Cerebellar nuclear complex (tissue), 1 donor: Measurements from ENCODE around the gene IFI27L2.

ENCODE experiments used
- DNase-seq, 2 experiments: peaks; one replicate each; lab custom pipeline; 2025; lab: John Stamatoyannopoulos, UW

The IFI27L2 gene

DNA sequence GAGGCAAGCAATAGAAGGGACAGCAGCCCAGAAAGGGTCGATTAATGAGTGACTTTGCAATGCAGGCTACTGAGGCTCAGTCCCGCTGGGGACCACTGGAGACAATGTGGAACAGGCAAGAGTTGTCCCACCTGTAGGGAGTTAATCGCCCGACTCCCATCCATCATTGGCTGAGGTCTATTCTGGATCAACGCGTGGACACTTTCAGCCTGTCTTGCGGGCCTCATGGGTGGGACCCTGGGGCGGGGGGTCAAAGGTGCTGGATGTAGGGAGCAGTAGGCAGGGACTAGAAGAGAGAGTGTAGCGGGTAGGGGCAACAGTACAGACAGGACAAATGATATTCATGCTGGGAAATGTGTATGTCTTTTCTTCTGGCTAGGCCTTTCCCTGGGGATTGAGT is 6.1 kb downstream of the IFI27L2 start:
- DNase-seq = no peak

DNA sequence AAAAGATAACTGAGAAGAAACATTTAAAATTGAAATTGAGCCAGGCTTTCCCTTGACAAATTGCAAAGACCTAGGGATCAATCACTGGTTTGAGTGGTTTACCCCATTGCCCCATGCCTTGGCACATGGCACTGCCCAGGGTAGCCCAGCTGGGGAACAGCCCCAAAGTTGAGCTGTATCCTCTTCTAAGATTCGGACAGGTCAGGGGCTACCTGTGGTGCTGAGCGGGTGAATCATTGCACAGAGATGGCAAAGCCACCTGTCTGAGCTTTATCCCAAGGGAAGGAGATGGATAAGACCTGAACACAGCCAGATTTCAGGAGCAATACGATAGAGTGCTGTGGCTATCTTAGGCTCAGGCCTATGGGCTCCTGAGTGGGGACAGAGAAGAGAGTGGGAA is 7.0 kb downstream of the IFI27L2 start:
- DNase-seq = no peak

DNA sequence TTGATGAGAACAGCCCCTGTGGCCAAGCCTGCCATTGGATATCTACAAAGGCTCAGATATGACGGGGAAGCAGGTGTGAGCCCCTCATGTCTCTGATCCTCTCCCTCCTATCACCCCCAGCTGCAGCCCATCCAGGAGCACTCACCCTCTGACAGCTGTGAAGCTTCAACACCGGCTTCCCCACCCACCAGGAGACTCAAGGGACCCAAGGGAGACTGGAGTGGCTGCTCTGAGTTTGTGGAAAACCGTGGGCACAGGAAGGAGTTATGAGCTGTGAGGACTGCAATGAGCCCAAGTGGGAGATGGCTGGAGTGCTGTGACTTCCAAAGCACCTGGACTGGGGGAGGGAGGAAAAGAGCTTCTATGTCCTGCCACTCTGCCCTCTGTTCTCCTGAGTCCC is 7.9 kb downstream of the IFI27L2 start:
- DNase-seq = no peak

DNA sequence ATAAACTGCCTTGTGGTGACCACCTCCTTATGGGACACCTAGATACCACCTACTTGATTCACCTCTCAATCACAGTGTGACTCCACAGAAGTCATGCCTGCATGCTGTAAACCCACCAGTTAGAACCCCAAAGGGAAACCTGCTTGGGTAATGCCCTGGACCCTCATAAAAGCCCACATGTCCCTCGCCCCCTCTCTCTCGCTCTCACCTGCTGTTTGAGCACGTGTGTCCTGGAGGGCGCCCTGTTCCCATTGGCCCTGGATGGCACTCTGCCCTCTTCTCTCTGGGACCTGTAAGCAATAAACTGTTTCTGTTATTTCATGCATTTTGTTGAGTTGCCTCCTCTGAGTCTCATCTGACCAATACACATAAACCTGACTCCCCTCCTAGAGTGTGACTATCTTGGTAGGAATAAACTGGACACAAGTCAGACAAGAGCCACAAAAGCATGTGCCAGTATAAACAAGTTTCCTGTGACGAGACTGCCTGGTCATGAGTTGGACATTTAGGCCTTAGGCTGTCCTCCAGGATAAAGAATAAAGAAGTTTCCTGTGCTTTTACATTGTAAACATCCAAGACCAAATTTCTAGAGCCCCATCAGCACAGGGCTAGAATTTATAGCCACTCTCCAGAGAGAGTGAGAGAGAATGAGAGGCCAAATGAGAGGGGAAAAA is 8.6 kb downstream of the IFI27L2 start:
- no peak for DNase-seq

DNA sequence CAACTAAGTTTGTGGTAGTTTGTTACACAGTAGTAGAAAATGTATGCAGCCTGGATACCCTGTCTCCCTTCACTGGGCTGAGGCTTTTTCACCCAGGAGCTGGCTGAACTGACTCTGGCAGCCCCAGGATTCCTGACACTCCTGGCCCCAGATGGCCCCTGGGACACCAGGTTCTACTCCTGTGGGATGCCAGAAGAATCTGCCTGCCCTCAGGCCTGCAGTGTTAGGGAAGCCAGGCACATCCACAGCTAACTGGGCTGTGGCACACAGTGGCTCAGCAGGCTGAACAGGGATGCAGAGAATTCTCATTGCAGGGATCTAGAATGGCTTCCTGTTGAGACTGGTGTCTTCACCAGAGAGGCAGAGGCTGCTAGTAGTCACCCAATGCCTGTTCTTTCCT is 10.3 kb downstream of the IFI27L2 start:
- DNase-seq = no peak

DNA sequence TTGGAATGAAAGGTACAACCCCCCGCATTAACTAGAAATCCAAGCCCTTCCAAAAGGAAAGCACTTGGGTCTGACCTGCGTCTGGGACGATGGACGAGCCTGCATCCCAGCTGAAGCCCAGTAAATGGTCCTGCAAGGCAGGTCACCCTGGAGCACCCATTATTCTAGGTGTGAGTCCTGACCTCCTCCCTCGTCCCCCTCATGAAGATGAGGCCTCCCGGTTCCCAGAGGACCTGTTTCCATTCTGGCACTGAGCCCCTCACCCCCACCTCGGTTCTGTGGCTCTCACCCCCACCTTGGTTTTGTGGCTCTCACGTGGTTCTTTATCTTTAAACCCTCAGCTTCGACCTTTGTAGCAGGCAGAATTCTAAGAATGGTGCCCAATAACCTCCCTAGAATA is 11.5 kb downstream of the IFI27L2 start:
- no peak for DNase-seq

DNA sequence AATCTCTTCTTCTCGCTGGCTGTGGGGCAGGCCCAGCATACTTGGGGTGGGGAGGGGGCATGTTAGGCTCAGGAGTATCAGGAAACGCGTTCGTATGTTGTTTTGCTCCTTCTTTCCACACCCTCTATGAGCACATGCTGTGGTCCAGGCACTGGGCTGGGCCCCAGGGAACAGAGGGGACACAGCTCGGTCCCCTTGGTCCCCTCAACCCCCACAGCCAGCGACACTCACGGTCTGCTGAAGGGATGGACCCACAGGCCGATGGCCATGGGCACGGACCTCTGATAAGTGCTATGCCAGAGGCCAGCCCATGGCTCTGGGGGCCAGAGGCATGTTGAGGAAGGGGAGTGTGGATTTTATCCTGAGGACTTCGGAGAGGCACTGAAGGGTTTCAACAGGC is 12.7 kb downstream of the IFI27L2 start:
- DNase-seq = no peak

DNA sequence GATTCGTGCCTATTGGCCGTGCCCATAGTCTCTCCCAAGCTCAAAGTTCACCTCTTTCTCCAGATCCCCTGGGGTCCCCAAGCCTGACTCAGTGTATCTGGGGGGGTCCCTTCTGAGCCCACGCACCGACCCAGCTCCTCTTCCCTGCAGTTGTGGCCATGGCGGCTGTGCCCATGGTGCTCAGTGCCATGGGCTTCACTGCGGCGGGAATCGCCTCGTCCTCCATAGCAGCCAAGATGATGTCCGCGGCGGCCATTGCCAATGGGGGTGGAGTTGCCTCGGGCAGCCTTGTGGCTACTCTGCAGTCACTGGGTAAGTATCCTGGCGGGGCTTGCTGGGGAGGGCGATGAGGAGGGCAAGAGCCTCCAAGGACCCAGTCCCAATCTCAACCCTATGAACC is 13.8 kb downstream of the IFI27L2 start:
- DNase-seq = no peak

DNA sequence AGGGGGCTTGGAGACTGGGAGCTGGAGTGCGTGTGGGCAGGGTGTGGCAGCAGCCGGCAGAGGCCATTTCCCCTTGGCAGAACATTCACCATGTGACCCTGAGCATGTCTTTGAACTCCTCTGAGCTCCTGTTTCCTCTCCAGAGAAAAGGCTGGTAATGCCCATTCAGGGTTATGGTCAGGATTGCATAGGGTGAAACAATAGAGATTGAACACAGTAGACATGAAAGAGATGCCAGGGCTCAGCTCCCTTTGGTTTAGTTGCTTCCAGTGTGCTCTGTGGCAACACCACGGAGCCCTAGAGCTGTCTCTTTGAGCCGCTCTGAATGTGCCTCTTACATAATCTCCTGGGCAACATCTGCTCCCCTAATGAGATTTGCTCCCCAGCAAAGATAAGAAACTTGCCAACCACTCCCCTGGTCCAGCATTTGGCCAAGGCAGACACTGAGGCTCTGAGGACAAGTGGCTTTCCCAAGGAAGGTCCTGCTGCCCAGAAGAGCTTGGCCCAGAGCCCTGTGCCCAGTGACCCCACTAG is 14.3 kb downstream of the IFI27L2 start:
- DNase-seq = no peak

DNA sequence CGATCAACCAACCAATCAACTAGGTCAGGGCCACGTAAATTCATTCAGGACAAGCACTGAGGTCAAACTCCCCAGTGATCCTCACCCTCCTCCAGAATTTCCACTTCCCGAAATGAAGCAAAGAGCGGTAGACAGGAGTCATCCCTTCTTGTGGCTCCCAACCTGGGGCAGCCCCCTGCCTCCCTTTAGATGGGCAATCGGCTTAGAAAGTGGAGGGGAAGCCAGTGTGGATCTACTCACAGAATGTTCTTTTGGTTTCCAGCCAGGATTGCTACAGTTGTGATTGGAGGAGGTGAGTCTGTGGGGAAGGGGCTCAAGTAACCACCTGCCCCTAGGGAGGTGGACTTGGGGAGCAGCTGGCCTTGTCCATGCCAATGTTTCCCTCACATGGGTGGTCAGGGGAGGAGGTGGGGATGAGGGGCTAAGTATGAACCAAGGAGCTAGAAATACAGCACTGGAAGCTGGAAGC is 14.8 kb downstream of the IFI27L2 start:
- no peak for DNase-seq

DNA sequence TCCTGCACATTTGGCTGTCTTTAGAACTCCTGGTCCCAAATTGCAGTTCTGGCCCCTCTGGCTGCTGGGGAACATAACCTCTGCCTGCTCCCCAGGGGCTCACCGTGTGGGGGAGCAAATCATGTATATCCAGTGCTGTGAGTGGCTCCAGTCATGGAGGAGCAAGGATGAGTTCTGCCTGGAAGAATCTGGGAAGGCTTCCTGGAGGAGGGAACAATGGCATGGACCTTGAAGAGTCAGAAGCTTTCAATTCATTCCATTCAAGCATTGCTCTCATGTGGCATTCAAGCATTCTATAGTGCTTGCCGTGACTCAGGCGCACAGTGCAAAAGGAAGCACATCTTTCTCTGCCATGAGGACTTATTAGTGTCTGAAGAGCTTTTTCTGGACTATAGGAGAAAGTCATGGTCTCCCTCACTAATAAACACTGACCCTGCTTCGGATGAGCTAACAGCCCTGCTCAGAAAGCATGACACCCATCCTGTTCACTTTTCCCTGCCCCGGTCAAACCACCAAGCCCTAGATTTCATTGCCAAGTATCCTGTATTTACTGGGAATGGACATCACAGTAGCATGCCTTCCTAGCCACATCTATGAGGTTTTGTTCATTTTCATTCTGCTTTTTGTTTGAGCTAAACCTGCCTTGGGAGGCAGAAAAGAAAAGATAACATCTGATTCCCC is 15.4 kb downstream of the IFI27L2 start:
- DNase-seq = no peak

DNA sequence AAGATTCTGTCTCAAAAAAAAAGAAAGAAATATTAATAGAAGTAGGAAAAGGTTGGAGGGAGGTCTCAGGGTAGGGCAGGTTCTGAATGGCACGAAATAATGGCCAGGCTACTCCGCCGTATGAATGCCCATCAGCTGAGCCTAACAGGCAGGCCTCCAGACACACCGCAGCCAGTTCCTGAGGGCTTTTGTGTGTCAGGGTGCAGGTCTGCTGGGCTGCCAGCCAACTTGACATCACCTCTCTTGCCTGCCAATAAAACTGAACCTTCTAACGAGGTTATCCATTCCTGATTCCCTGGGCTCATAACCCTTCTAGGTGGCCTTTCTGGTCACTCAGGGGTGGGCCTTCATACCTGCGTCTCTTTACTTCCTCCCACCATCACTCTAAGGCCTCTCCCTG is 15.9 kb downstream of the IFI27L2 start:
- DNase-seq = no peak

DNA sequence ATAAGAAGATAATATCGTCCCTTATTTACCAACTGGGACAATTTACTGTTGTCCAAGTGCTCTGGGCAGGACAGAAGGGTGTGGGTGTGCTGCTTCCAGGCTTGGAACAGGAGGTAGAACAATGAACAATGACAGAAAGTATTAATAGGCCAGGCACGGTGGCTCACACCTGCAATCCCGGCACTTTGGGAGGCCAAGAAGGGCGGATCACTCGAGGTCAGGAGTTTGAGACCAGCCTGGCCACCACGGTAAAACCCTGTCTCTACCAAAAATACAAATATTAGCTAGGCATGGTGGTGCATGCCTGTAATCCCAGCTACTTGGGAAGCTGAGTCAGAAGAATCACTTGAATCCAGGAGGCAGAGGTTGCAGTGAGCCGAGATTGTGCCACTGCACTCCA is 16.3 kb downstream of the IFI27L2 start:
- DNase-seq = no peak

DNA sequence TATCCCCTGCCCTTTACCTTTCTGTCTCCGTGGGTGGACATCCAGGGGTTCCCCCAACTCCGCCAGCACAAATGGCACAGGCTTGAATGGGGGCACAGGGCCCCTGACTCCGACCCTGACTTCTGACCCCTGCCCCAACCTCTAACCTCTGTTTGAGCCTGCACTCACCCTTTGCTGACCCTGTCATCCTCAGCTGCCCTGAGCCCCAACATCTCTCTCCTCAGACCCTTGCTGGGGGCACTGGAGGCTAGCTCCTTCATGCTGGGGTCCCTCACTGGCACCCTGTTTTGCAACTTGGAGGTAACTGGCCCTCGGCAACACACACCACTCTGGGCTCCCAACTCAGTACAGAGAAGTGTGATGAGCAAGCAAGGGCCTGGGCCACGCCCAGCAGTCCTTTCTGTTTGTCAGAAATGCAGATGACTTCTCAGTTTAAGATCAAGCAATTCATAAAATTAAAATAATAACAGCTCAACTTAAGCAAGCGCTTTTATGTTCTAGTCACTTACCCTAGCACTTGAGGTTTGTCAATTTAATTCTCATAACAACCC is 16.8 kb downstream of the IFI27L2 start:
- DNase-seq = no peak

DNA sequence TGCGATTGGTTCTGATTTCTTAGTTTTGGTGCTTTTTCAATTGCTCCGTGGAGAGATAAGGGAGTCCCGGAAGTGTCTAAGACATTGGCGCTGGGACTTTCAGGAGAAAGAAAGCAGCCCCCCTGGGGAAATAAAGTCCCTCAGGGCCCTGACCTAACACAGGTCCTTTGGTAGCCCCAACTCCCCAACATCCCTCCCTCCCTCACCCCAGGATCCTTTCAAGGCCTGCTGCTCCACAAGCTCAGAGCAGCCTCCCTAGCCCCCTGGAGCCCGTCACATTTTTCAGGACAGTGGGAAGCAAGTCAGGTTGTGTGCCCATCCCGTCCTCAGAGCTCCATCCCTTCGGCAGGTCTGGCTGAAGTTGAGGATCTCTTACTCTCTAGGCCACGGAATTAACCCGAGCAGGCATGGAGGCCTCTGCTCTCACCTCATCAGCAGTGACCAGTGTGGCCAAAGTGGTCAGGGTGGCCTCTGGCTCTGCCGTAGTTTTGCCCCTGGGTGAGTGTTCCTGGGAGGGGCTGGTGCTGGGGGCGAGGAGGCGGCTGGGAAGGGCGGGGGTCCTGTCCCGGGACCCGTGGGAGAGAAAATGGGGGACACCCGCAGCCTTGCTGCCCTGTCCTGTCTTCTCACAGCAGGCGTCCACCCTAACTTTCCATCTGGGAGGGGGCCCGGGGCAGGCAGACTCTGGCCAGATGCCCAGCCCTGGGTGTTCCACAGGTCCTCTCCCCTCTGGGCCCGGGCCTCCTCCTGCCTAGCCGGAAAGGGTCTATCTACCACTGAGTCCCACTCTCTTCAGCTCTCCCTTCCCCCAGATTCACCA is 17.9 kb downstream of the IFI27L2 start:
- no peak for DNase-seq

DNA sequence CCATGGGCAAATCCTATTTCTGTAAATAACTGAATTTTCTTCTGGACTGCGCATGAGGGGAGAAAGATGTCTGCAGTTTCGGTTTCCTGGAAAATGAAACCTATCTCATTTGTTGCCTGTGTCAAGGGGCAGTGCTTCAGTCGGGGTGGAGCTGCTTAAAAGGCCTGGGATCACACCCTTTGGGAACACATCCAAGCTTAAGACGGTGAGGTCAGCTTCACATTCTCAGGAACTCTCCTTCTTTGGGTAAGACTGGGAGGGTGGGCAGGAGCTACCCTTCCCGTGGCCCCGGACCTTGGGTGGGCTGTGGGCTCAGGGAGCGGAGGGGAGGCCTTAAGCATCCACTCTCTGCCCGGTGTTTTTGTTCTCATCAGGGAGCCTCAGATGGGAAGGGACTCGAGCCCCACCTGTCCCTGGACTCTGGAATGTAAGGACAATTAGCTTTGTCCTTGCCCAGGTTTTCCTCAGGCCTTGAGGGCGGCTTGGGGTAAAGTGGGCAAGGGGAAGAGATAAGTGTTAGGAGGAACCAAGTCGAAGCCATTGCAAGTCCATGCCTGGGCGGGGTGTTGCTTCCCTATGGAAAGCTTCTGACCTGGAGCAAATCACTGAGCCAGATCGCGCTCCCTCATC is 18.7 kb downstream of the IFI27L2 start, which contains the start of gene IFI27:
Gene IFI27 (plus strand): TSS at position 185 of the 630 bp plus-strand sequence.
- no peak for DNase-seq

DNA sequence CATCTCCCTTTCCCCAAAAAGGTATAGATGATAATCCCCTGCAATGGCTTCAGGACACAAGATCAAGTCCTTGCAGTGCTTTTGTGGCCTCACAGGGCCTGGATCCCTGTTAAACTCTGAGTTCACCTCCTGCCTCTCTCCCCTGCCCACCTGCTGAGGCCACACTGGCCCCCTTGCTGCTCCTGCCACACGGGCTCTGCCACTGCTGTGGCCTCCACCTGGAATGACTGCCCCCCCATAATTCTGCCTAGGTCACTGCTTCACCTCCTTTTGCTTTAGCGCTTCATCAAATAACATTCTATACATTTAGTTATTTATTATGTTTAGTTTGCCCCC is 19.5 kb downstream of the IFI27L2 start:
- no peak for DNase-seq

DNA sequence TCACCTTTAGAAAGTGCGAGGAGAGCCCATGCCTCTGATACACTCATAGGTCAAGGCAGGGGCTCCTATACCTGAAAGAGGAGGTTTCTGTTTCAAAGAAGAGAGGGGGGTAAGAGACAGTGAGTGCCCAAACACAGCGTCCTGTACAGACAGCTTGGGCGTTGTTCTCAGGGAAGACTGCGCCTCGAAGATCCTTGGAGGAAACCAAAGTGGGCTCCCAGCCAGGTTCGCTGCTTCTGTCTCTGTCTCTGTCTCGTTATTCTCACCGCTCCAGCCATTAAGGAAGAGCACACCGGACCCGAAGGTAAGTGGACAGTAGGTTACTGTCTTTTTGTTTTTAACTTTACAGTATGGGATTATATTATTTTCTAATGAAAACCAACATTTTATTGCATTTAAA is 24.7 kb downstream of the IFI27L2 start:
- no peak for DNase-seq

DNA sequence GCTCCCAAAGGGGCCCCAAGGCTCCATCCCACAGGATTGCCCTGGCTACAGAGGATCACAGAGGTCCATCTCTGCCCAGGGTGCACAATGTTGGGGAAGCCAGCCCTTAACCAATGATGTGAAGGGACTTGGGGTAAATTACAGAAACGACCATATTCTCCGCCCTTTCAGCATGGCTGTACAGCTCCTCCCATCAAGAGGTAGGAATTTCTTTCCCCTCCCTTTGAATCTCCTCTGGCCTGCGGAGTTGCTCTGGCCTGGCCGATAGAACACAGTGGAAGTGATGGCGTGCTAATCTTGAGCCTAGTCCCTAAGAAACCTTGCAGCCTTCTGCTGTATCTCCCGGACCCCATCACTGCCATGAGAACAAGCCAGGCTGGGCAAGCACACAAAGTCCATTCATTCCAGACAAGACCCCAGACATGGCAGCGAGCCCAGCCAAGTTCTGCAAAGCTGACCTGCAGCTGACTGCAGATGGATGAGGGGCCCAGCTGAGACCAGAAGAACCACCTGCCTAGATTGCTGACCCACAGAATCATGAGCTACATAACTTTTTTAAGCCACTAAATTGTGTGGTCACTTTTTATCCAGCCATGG is 25.8 kb downstream of the IFI27L2 start:
- DNase-seq = no peak

DNA sequence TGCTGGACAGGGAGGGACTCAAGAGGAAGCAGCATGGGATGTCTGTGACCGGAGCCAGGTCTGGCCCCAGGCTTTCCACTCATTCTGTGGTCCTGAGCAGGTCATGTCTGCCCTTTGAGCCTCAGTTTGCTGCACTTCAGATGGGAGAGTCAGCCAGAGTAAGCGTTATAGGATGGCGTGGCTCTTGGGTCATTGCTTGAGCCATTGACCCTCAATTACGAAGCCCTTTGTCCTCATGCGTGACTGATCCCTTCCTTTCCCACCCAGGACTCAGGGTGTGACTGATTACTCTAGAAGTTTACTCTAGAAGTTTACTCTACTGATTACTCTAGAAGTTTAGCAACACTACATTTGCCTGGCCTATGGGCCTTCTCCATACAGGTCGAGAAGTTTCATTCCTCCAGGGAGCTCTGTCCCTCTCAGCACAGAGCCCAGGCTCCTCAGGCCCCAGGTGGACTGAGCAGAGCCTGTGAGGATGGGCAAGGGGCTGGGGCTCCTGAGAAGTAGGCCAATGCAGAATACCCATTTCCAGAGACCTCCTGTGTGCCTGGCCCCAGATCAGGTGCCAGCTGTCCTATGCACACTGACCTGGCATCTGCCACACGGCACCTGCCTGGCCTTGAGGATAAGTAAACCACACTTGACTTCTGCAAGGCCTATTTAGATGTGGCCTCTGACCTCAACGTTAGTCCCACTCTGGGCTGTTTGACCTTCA is 26.5 kb downstream of the IFI27L2 start:
- DNase-seq = no peak

DNA sequence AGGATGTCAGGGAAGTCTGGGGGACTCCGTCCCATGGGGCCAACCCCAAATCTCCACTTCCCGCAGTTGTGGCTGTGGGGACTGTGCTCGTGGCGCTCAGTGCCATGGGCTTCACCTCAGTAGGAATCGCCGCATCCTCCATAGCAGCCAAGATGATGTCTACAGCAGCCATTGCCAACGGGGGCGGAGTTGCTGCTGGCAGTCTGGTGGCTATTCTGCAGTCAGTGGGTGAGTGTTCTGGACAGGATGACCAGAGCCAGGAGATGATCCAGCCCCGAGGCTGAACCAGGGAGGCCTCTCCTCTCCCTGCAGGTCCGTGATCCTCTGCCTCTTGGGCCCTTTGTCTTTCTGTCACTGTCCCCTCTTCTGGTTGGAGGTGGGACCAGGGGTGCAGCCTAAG is 27.7 kb downstream of the IFI27L2 start:
- DNase-seq = no peak
